Measurements from ENCODE around the gene FNBP1. TPM values are rescaled to one million over a fixed set of nuclear protein-coding genes. Genes with fewer than 3 reads are reported as not detected.

The FNBP1 gene
- total RNA-seq, 1 experiment from 2014 or later: 53.6 TPM

GRCh38 chr9:129880654-129881546 is 162.1 kb downstream of the FNBP1 start:
- intact Hi-C loops (cut with micrococcal nuclease; ENCODE audit: unreplicated experiment): loop anchor here (10.0 kb wide), 1 partner anchor 154 kb away; no protein-coding TSS in a partner anchor
- in situ Hi-C loops (cut with HindIII; ENCODE audit: low pct_unique_long_range_greater_than_20kb, low sequenced_read_pairs): no loop called here
- no peaks in the 10 kb centered on the region for H3K36me3 ChIP-seq (ENCODE audit: control insufficient read depth, insufficient read depth, low read length)
- CTCF ChIA-PET: interaction anchor here (0.6 kb wide), 1 partner anchor 12 kb away, joined by 3 read pairs; no protein-coding TSS in a partner anchor
- no peaks in the 10 kb centered on the region for H3K27me3 ChIP-seq (ENCODE audit: control insufficient read depth, insufficient read depth, low read length)
- no TSS peak for BruUV-seq (replicated peaks)
- no peaks in the 10 kb centered on the region for H3K4me1 ChIP-seq (ENCODE audit: control insufficient read depth, insufficient read depth, low read length)
- DNase-seq (ENCODE audit: low read depth, low spot score) (no peak), ATAC-seq (no peak)
- no peak overlapping the region for H3K4me3 ChIP-seq (ENCODE audit: low read depth in 2 of 2, low read length in 2 of 2)
- TF ChIP-seq REST (IDR thresholded peaks at IDR 0.05; ENCODE audit: insufficient read depth in 1 of 2, low read depth in 2 of 2, low read length in 1 of 2) (no peak), CTCF (IDR thresholded peaks at IDR 0.05) (no peak), POLR2AphosphoS5 (IDR thresholded peaks at IDR 0.05; ENCODE audit: low read depth, low read length) (no peak), TCF7L2 (IDR thresholded peaks at IDR 0.05; ENCODE audit: low read depth, low read length) (no peak), SIN3A (IDR thresholded peaks at IDR 0.05; ENCODE audit: borderline replicate concordance, insufficient read depth, low read depth, low read length) (no peak)
- no peaks in the 10 kb centered on the region for H3K9me3 ChIP-seq (ENCODE audit: control insufficient read depth, insufficient read depth, low read depth, low read length)
- POLR2A ChIA-PET: no interaction called here
- H3K27ac ChIP-seq (ENCODE audit: low read length): no peak overlapping the region

- Histone ChIP-seq H3K4me1 (ENCODE audit: control insufficient read depth, insufficient read depth, low read length) (no peaks in the 10 kb centered on the region), H3K27ac (ENCODE audit: low read length) (no peak overlapping the region), H3K4me3 (ENCODE audit: low read depth in 2 of 2, low read length in 2 of 2) (no peak overlapping the region), H3K9me3 (ENCODE audit: control insufficient read depth, insufficient read depth, low read depth, low read length) (no peaks in the 10 kb centered on the region), H3K36me3 (ENCODE audit: control insufficient read depth, insufficient read depth, low read length) (no peaks in the 10 kb centered on the region), H3K27me3 (ENCODE audit: control insufficient read depth, insufficient read depth, low read length) (no peaks in the 10 kb centered on the region)
- DNase-seq (ENCODE audit: low read depth, low spot score): no peak
- BruUV-seq (replicated peaks): no TSS peak
- ChIA-PET CTCF (interaction anchor here (0.6 kb wide), 1 partner anchor 13 kb away, joined by 3 read pairs; no protein-coding TSS in a partner anchor), POLR2A (no interaction called here)
- no peak for ATAC-seq
- TF ChIP-seq REST (IDR thresholded peaks at IDR 0.05; ENCODE audit: insufficient read depth in 1 of 2, low read depth in 2 of 2, low read length in 1 of 2): no peak
- TF ChIP-seq TCF7L2 (IDR thresholded peaks at IDR 0.05; ENCODE audit: low read depth, low read length): no peak
- TF ChIP-seq POLR2AphosphoS5 (IDR thresholded peaks at IDR 0.05; ENCODE audit: low read depth, low read length): no peak
- no peak for TF ChIP-seq CTCF (IDR thresholded peaks at IDR 0.05)
- TF ChIP-seq SIN3A (IDR thresholded peaks at IDR 0.05; ENCODE audit: borderline replicate concordance, insufficient read depth, low read depth, low read length): no peak
- in situ Hi-C loops (cut with HindIII; ENCODE audit: low pct_unique_long_range_greater_than_20kb, low sequenced_read_pairs): no loop called here
- intact Hi-C loops (cut with micrococcal nuclease; ENCODE audit: unreplicated experiment): loop anchor here (10.0 kb wide), 1 partner anchor 155 kb away; no protein-coding TSS in a partner anchor
These were observed 162.9 kb downstream of the FNBP1 start for GRCh38 chr9:129879991-129880653.
